Activated naive CD4-positive, alpha-beta T cell treated with anti-CD3 and anti-CD28 coated beads for 36 hours (primary cell): ENCODE measurements around the gene EGFLAM. TPM values are rescaled to one million over a fixed set of nuclear protein-coding genes. Genes with fewer than 3 reads are reported as not detected.

Experiments used
- CTCF ChIA-PET: fragments of 350-600 bp; sonication (Branson Sonifier 250); formaldehyde crosslinking; loops from one replicate; lab custom pipeline; 2021; ENCODE audit warnings: antibody characterized with exemption; lab: Charles Lee
- DNase-seq: peaks from one replicate; pipeline ENCODE4 v3.0.0-alpha.2; 2020
- H3K27ac Mint-ChIP-seq: one replicate; pipeline ENCODE4 v1.8.0; 2021; ENCODE audit warnings: mild to moderate bottlenecking, mixed read lengths
- H3K27me3 Mint-ChIP-seq: one replicate; pipeline ENCODE4 v1.8.0; 2021; ENCODE audit warnings: low read depth, mixed read lengths
- H3K36me3 Mint-ChIP-seq: one replicate; pipeline ENCODE4 v1.8.0; 2021; ENCODE audit warnings: low read depth, mixed read lengths
- H3K4me1 Mint-ChIP-seq: one replicate; pipeline ENCODE4 v1.8.0; 2021; ENCODE audit warnings: low read depth, mixed read lengths
- H3K4me3 Mint-ChIP-seq: one replicate; pipeline ENCODE4 v1.8.0; 2021; ENCODE audit warnings: mild to moderate bottlenecking, moderate library complexity, mixed read lengths
- H3K9me3 Mint-ChIP-seq: one replicate; pipeline ENCODE4 v1.8.0; 2021; ENCODE audit warnings: mixed read lengths
- intact Hi-C: fragments of 100-400 bp; cut with micrococcal nuclease; formaldehyde crosslinking; loops from one replicate; pipeline ENCODE4 v1.15.1; 2023
- total RNA-seq, 2 experiments: library from RNA; stranded (reverse); gene quantifications; one replicate each; pipeline ENCODE4 v1.2.3, GENCODE V29; 2021

Gene EGFLAM
- total RNA-seq, 2 experiments from 2014 or later: not detected

DNA sequence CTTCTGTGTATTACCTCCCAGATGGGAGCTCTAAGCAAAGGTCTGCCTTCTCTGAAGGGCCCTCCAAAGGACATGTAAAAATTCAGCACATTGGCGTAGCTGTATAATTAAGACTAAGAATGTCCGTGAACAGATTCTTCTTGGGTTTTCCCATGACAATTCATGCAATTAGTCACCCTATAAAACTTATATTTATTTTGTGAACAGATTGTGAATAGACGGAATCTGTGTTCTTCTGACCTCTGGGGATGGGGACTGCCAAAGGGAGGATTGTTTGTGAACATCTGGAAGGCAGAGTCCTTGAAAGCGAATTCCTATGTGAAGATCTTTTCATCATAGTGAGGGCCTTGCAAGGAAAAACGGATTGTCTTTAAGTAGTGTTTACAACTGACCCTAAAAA, 111.3 kb downstream of the EGFLAM start:
- Mint-ChIP-seq H3K9me3 (no peaks in the 10 kb centered on the region), H3K4me3 (no peak overlapping the region), H3K4me1 (peaks cover 23% of the 10 kb centered on the region), H3K27ac (no peak overlapping the region), H3K36me3 (no peaks in the 10 kb centered on the region), H3K27me3 (no peaks in the 10 kb centered on the region)
- CTCF ChIA-PET: interaction anchor here (1.9 kb wide), 1 partner anchor 13 kb away, joined by 8 read pairs; no protein-coding TSS in a partner anchor
- DNase-seq: no peak
- intact Hi-C loops: loop anchor here (2.0 kb wide), 1 partner anchor 105 kb away; no protein-coding TSS in a partner anchor

DNA sequence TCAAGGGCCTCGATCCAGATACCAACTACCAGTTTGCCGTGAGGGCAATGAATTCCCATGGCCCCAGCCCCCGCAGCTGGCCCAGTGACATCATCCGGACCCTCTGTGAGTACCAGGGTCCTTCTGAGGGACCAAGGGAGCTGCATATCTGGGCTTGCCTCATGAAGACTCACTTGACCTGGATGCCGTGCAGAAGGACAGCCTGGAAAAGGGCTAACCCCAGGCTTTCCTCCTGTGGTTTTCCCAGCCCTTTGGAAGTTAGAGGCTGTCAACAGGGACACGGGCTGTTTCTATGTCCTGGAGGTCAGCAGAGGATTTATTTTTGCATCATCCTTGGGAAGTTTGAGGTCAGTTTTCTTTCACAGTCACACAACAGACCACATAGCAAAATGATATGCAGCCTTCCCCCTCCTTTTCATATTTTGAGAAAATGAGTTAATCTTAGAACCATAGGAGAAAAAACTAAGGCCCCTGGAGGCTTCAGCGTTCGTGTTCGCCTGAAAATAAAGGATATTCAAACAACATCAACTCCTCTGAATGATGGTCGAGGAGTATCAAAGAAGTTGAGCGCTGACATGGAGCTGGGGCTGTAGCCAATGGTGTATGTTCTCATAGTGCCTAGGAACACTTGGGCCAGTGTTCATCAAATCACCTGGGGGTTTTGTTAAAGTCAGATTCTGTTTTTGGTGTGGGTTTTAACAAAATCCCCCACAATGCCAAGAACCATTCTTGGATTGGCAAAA, 112.2 kb downstream of the EGFLAM start:
- no peak overlapping the region for H3K27ac Mint-ChIP-seq
- CTCF ChIA-PET: no interaction called here
- no peak overlapping the region for H3K4me3 Mint-ChIP-seq
- H3K4me1 Mint-ChIP-seq: peaks cover 25% of the 10 kb centered on the region
- H3K27me3 Mint-ChIP-seq: no peaks in the 10 kb centered on the region
- intact Hi-C loops: no loop called here
- no peaks in the 10 kb centered on the region for H3K9me3 Mint-ChIP-seq
- H3K36me3 Mint-ChIP-seq: no peaks in the 10 kb centered on the region
- no peak for DNase-seq

GRCh38 chr5:38371596-38371995, 113.2 kb downstream of the EGFLAM start:
- Mint-ChIP-seq H3K27me3 (no peaks in the 10 kb centered on the region), H3K27ac (no peak overlapping the region), H3K4me1 (peaks cover 35% of the 10 kb centered on the region), H3K4me3 (no peak overlapping the region), H3K9me3 (no peaks in the 10 kb centered on the region), H3K36me3 (no peaks in the 10 kb centered on the region)
- DNase-seq: no peak
- intact Hi-C loops: no loop called here
- CTCF ChIA-PET: no interaction called here

DNA sequence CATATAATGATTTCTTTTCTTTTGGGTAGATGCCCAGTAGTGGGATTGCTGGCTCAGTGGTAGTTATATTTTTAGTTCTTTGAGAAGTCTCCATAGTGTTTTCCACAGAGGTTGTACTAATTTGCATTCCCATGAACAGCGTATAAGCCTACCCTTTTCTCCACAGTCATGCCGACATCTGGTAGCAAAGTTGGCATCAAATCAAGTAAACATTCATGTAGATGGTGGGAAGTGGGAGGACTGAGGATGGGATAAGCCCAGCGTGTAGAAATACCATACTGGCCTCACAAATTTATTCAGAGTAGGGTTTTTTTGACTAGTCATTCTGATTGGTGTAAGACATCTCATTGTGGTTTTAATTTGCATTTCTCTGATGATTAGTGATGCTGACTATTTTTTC, 115.4 kb downstream of the EGFLAM start:
- intact Hi-C loops: no loop called here
- H3K27me3 Mint-ChIP-seq: no peaks in the 10 kb centered on the region
- H3K36me3 Mint-ChIP-seq: no peaks in the 10 kb centered on the region
- peaks cover 37% of the 10 kb centered on the region for H3K4me1 Mint-ChIP-seq
- CTCF ChIA-PET: no interaction called here
- no peaks in the 10 kb centered on the region for H3K9me3 Mint-ChIP-seq
- DNase-seq: no peak
- H3K27ac Mint-ChIP-seq: no peak overlapping the region
- H3K4me3 Mint-ChIP-seq: no peak overlapping the region

- H3K27ac Mint-ChIP-seq: no peak overlapping the region
- no peaks in the 10 kb centered on the region for H3K36me3 Mint-ChIP-seq
- intact Hi-C loops: no loop called here
Measured at GRCh38 chr5:38375423-38375822, 117.1 kb downstream of the EGFLAM start.

GRCh38 chr5:38376404-38376803, 118.0 kb downstream of the EGFLAM start:
- Mint-ChIP-seq H3K27me3 (no peaks in the 10 kb centered on the region), H3K36me3 (no peaks in the 10 kb centered on the region), H3K4me1 (peaks cover 44% of the 10 kb centered on the region), H3K9me3 (no peaks in the 10 kb centered on the region), H3K4me3 (no peak overlapping the region), H3K27ac (no peak overlapping the region)
- intact Hi-C loops: no loop called here
- CTCF ChIA-PET: interaction anchor here (0.8 to 1.1 kb wide), 2 partner anchors 44 to 111 kb away, joined by 3 to 4 read pairs; no protein-coding TSS in a partner anchor
- DNase-seq: peak; percentile 8

More at GRCh38 chr5:38375423-38375822, 117.1 kb downstream of the EGFLAM start:
- Mint-ChIP-seq H3K4me3 (no peak overlapping the region), H3K4me1 (peaks cover 44% of the 10 kb centered on the region), H3K27me3 (no peaks in the 10 kb centered on the region), H3K9me3 (no peaks in the 10 kb centered on the region)
- DNase-seq: no peak
- CTCF ChIA-PET: interaction anchor here (0.6 kb wide), 1 partner anchor 932 kb away, joined by 3 read pairs; no protein-coding TSS in a partner anchor

DNA sequence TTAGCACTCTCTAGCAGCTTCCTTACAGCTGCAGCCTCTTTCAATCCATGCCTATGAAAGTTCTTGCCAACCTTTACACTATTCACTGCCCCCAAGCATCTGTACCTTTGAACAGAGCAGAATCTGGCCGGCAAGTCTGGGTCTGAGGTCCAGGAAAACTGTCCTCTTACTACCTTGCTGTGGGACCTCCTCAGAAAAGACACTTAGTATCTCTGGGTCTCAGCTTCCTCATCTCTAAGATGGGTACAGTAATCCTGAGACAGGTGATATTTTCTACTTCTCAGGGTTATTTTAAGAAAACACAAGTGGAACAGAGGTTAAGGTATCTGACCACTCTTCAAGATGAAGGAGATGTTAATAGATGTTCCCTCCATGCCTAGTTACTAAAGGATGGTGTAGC, 120.2 kb downstream of the EGFLAM start:
- Mint-ChIP-seq H3K27me3 (no peaks in the 10 kb centered on the region), H3K4me3 (no peak overlapping the region), H3K36me3 (no peaks in the 10 kb centered on the region), H3K27ac (no peak overlapping the region), H3K4me1 (peaks cover 49% of the 10 kb centered on the region), H3K9me3 (no peaks in the 10 kb centered on the region)
- DNase-seq: no peak
- CTCF ChIA-PET: interaction anchor here (1.4 kb wide), 1 partner anchor 63 kb away, joined by 3 read pairs; no protein-coding TSS in a partner anchor
- intact Hi-C loops: no loop called here

GRCh38 chr5:38379350-38379937, 121.1 kb downstream of the EGFLAM start:
- intact Hi-C loops: no loop called here
- DNase-seq: no peak
- Mint-ChIP-seq H3K27ac (no peak overlapping the region), H3K4me1 (peaks cover 46% of the 10 kb centered on the region), H3K9me3 (no peaks in the 10 kb centered on the region), H3K4me3 (no peak overlapping the region), H3K36me3 (no peaks in the 10 kb centered on the region), H3K27me3 (no peaks in the 10 kb centered on the region)
- CTCF ChIA-PET: interaction anchor here (0.5 to 1.4 kb wide), 5 partner anchors 25 to 533 kb away, joined by 3 to 5 read pairs (median 3); no protein-coding TSS in a partner anchor

- H3K4me1 Mint-ChIP-seq: peaks cover 44% of the 10 kb centered on the region
- CTCF ChIA-PET: interaction anchor here (1.2 kb wide), 1 partner anchor 26 kb away, joined by 3 read pairs; no protein-coding TSS in a partner anchor
- no peak overlapping the region for H3K27ac Mint-ChIP-seq
- intact Hi-C loops: loop anchor here (5.0 kb wide), 1 partner anchor 172 kb away; no protein-coding TSS in a partner anchor
- no peak for DNase-seq
- no peak overlapping the region for H3K4me3 Mint-ChIP-seq
- H3K9me3 Mint-ChIP-seq: no peaks in the 10 kb centered on the region
- H3K36me3 Mint-ChIP-seq: no peaks in the 10 kb centered on the region
- H3K27me3 Mint-ChIP-seq: no peaks in the 10 kb centered on the region
Measured at GRCh38 chr5:38380537-38380936, 122.2 kb downstream of the EGFLAM start.

- Mint-ChIP-seq H3K4me1 (peaks cover 36% of the 10 kb centered on the region), H3K9me3 (no peaks in the 10 kb centered on the region), H3K27ac (no peak overlapping the region), H3K4me3 (no peak overlapping the region), H3K27me3 (no peaks in the 10 kb centered on the region), H3K36me3 (no peaks in the 10 kb centered on the region)
- no peak for DNase-seq
- CTCF ChIA-PET: interaction anchor here (1.0 to 2.1 kb wide), 2 partner anchors 14 to 116 kb away, joined by 4 to 11 read pairs; no protein-coding TSS in a partner anchor
- intact Hi-C loops: loop anchor here (5.0 kb wide), 1 partner anchor 171 kb away; no protein-coding TSS in a partner anchor
Measured at GRCh38 chr5:38381361-38381760, 123.0 kb downstream of the EGFLAM start.

- H3K36me3 Mint-ChIP-seq: no peaks in the 10 kb centered on the region
- CTCF ChIA-PET: interaction anchor here (0.6 to 2.5 kb wide), 19 partner anchors 13 to 459 kb away, joined by 3 to 16 read pairs (median 5); no protein-coding TSS in a partner anchor
- intact Hi-C loops: loop anchor here (1.0 to 5.0 kb wide), 6 partner anchors 21 to 540 kb away; no protein-coding TSS in a partner anchor
Measured at GRCh38 chr5:38382898-38383297, 124.5 kb downstream of the EGFLAM start.

DNA sequence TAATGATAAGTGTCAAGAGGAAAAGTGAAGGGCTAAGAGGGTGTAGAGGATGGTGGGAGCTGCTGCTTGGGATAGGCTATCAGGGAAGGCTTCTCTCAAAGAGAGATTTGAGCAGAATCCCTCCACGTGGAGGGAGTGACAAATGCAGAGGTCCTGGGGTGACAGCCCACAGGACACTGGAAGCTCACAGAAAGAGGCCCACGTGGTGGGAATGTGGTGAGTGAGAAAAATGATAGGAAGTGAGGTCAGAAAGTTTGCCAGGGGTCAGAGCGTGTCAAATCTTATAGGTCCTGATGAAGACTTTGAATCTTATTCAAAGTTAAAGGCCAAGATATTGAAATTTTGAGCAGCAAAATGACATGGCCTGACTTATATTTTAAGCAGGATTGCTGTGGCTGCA, 125.3 kb downstream of the EGFLAM start:
- intact Hi-C loops: loop anchor here (1.0 to 5.0 kb wide), 5 partner anchors 21 to 539 kb away; no protein-coding TSS in a partner anchor
- Mint-ChIP-seq H3K4me1 (peaks cover 15% of the 10 kb centered on the region), H3K36me3 (no peaks in the 10 kb centered on the region), H3K9me3 (no peaks in the 10 kb centered on the region), H3K4me3 (no peak overlapping the region), H3K27ac (no peak overlapping the region), H3K27me3 (no peaks in the 10 kb centered on the region)
- CTCF ChIA-PET: interaction anchor here (1.3 to 2.5 kb wide), 6 partner anchors 15 to 426 kb away, joined by 6 to 16 read pairs (median 8); no protein-coding TSS in a partner anchor
- DNase-seq: no peak

More at GRCh38 chr5:38382898-38383297, 124.5 kb downstream of the EGFLAM start:
- Mint-ChIP-seq H3K27me3 (no peaks in the 10 kb centered on the region), H3K9me3 (no peaks in the 10 kb centered on the region), H3K27ac (no peak overlapping the region), H3K4me1 (peaks cover 22% of the 10 kb centered on the region), H3K4me3 (no peak overlapping the region)
- DNase-seq: peak; percentile 76
